Measurements from ENCODE around the gene LCK. TPM values are rescaled to one million over a fixed set of nuclear protein-coding genes. Genes with fewer than 3 reads are reported as not detected.
A peak's percentile ranks its signal among the peaks of the same experiment; 100 is the strongest.

LCK gene
- total and polyA plus RNA-seq, 4 donors: 2.4 to 8.9 (median 4.3) TPM

- ATAC-seq (ENCODE audit: insufficient read depth, low FRiP score) (no peak), DNase-seq (no peak)
- Histone ChIP-seq H3K4me1 (ENCODE audit: control insufficient read depth in 5 of 5, insufficient read depth in 5 of 5, low read length in 5 of 5) (peaks cover 6 to 20% (median 12%) of the 10 kb centered on the region in 5 donors), H3K9me3 (ENCODE audit: control insufficient read depth in 4 of 4, insufficient read depth in 3 of 4, low read length in 3 of 4) (no peaks in the 10 kb centered on the region), H3K9ac (ENCODE audit: insufficient read depth in 1 of 2, low read length in 2 of 2) (no peak overlapping the region), H3K27ac (ENCODE audit: low read depth in 1 of 2, low read length in 1 of 2) (peak overlapping the region in 1 of 2 donors; percentile 42), H3K36me3 (ENCODE audit: control insufficient read depth in 4 of 4, insufficient read depth in 4 of 4, low read length in 4 of 4) (peaks cover 10 to 41% (median 27%) of the 10 kb centered on the region in 4 donors), H3K27me3 (ENCODE audit: control insufficient read depth in 3 of 3, insufficient read depth in 3 of 3, low read length in 2 of 3) (no peaks in the 10 kb centered on the region), H3K4me3 (no peak overlapping the region)
- WGBS, 2 donors: 92 to 93% methylated on average over 4 of the region's 4 CpGs
- TF ChIP-seq CTCF (IDR thresholded peaks at IDR 0.05; ENCODE audit: control extremely low read depth, extremely low read depth): no peak
These were observed 26.8 kb upstream of the LCK start for GRCh38 chr1:32224285-32224684.

DNA sequence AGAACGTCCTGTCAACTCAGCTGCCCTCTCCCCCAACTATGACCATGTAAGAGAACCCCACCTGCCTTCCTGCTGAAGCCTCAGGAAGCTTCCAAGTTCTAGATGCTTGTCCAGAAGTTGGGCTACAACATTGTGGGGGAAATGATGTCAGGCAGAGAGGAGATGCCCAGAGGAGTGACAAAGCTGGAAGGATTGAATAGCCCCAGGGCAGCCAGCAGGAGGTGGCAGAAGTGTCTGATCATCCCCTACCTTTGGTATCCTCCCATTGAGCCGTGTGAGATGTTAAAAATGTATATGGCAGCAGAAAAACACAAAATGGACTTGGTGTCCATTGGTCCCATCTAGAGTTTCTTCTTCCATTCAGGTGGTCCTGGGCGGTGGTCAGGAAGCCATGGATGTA is 22.3 kb upstream of the LCK start:
- 78 to 90% methylated on average over 3 of the region's 3 CpGs for WGBS, 2 donors
- Histone ChIP-seq H3K4me1 (ENCODE audit: control insufficient read depth in 5 of 5, insufficient read depth in 5 of 5, low read length in 5 of 5) (peaks cover 0 to 6% (median 0%) of the 10 kb centered on the region in 5 donors), H3K9me3 (ENCODE audit: control insufficient read depth in 4 of 4, insufficient read depth in 3 of 4, low read length in 3 of 4) (no peaks in the 10 kb centered on the region), H3K27me3 (ENCODE audit: control insufficient read depth in 3 of 3, insufficient read depth in 3 of 3, low read length in 2 of 3) (no peaks in the 10 kb centered on the region), H3K9ac (ENCODE audit: insufficient read depth in 1 of 2, low read length in 2 of 2) (no peak overlapping the region), H3K4me3 (no peak overlapping the region), H3K27ac (ENCODE audit: low read depth in 1 of 2, low read length in 1 of 2) (no peak overlapping the region), H3K36me3 (ENCODE audit: control insufficient read depth in 4 of 4, insufficient read depth in 4 of 4, low read length in 4 of 4) (peaks cover 20 to 44% (median 28%) of the 10 kb centered on the region in 4 donors)
- TF ChIP-seq CTCF (IDR thresholded peaks at IDR 0.05; ENCODE audit: control extremely low read depth, extremely low read depth): no peak
- ATAC-seq (ENCODE audit: insufficient read depth, low FRiP score) (no peak), DNase-seq (no peak)

- Histone ChIP-seq H3K4me3 (no peak overlapping the region), H3K4me1 (ENCODE audit: control insufficient read depth in 5 of 5, insufficient read depth in 5 of 5, low read length in 5 of 5) (peaks cover 0 to 3% (median 0%) of the 10 kb centered on the region in 5 donors), H3K27me3 (ENCODE audit: control insufficient read depth in 3 of 3, insufficient read depth in 3 of 3, low read length in 2 of 3) (no peaks in the 10 kb centered on the region), H3K9me3 (ENCODE audit: control insufficient read depth in 4 of 4, insufficient read depth in 3 of 4, low read length in 3 of 4) (no peaks in the 10 kb centered on the region), H3K36me3 (ENCODE audit: control insufficient read depth in 4 of 4, insufficient read depth in 4 of 4, low read length in 4 of 4) (peaks cover 16 to 36% (median 24%) of the 10 kb centered on the region in 4 donors), H3K27ac (ENCODE audit: low read depth in 1 of 2, low read length in 1 of 2) (no peak overlapping the region), H3K9ac (ENCODE audit: insufficient read depth in 1 of 2, low read length in 2 of 2) (no peak overlapping the region)
- ATAC-seq (ENCODE audit: insufficient read depth, low FRiP score) (no peak), DNase-seq (no peak)
- no peak for TF ChIP-seq CTCF (IDR thresholded peaks at IDR 0.05; ENCODE audit: control extremely low read depth, extremely low read depth)
- 91 to 93% methylated on average over 5 of the region's 5 CpGs for whole genome bisulfite sequencing, 2 donors
These were observed 19.1 kb upstream of the LCK start for GRCh38 chr1:32231843-32232432.
